ENCODE data around the gene FBXL17. TPM values are rescaled to one million over a fixed set of nuclear protein-coding genes. Genes with fewer than 3 reads are reported as not detected.

Gene FBXL17
- total RNA-seq, 1 experiment from 2014 or later = 18.2 TPM

DNA sequence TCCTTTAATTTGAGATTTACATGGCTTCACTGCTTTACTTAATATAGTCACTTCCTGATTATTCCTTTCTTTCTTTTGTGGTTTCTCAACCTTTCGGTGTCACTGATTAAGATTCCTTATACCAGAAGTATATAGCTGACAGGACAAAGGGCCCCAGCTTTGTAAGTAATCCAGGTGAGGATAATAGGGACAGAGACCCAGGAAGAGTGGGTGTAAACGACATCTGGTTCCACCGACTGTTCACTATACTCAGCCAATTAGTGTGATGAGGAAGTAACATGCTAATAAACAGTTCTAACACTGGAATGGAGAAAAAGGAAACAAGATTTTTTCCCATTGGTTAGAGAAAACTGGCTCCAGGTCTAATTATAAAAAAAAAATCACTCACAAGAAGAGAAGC is 424.8 kb downstream of the FBXL17 start:
- no peaks in the 10 kb centered on the region for H3K4me1 Mint-ChIP-seq (ENCODE audit: insufficient read depth, unreplicated experiment)
- ChIA-PET POLR2A (no interaction called here), CTCF (no interaction called here)
- BruUV-seq (replicated peaks) = no TSS peak
- H3K9me3 Mint-ChIP-seq (ENCODE audit: unreplicated experiment) = no peaks in the 10 kb centered on the region
- no peaks in the 10 kb centered on the region for H3K36me3 Mint-ChIP-seq (ENCODE audit: insufficient read depth, unreplicated experiment)
- no peak overlapping the region for H3K4me3 Mint-ChIP-seq (ENCODE audit: unreplicated experiment)
- no peaks in the 10 kb centered on the region for H3K27me3 Mint-ChIP-seq (ENCODE audit: insufficient read depth, unreplicated experiment)
- no peak for DNase-seq (ENCODE audit: unreplicated experiment)
- H3K27ac Mint-ChIP-seq (ENCODE audit: low read depth, unreplicated experiment) = no peak overlapping the region
- TF ChIP-seq, protein P1, sequence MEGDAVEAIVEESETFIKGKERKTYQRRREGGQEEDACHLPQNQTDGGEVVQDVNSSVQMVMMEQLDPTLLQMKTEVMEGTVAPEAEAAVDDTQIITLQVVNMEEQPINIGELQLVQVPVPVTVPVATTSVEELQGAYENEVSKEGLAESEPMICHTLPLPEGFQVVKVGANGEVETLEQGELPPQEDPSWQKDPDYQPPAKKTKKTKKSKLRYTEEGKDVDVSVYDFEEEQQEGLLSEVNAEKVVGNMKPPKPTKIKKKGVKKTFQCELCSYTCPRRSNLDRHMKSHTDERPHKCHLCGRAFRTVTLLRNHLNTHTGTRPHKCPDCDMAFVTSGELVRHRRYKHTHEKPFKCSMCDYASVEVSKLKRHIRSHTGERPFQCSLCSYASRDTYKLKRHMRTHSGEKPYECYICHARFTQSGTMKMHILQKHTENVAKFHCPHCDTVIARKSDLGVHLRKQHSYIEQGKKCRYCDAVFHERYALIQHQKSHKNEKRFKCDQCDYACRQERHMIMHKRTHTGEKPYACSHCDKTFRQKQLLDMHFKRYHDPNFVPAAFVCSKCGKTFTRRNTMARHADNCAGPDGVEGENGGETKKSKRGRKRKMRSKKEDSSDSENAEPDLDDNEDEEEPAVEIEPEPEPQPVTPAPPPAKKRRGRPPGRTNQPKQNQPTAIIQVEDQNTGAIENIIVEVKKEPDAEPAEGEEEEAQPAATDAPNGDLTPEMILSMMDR (IDR thresholded peaks at IDR 0.05; ENCODE audit: unreplicated experiment) = no peak
- intact Hi-C loops (cut with micrococcal nuclease) = no loop called here

DNA sequence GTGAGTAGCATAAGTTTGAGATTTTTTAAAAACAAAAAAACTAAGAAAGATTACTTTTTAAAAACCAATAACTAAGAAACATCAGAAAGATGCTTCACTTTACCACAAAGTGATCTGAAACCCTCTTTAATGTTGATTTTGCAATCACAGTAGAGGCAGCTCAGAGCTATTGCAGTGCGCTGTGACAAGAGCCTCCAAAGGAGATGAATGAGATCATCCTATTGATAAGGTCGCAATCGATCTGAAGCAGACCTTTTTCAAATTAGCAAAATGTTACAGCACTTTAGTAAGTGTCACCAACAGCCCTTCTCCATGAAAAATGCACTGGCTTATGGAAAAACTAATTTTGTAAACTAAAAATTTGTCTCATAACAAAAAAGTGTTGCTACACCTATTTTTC is 426.6 kb downstream of the FBXL17 start:
- ChIA-PET POLR2A (no interaction called here), CTCF (interaction anchor here (0.6 kb wide), 1 partner anchor 208 kb away, joined by 3 read pairs; no protein-coding TSS in a partner anchor)
- no peaks in the 10 kb centered on the region for H3K27me3 Mint-ChIP-seq (ENCODE audit: insufficient read depth, unreplicated experiment)
- no peaks in the 10 kb centered on the region for H3K36me3 Mint-ChIP-seq (ENCODE audit: insufficient read depth, unreplicated experiment)
- no peak for DNase-seq (ENCODE audit: unreplicated experiment)
- no peaks in the 10 kb centered on the region for H3K4me1 Mint-ChIP-seq (ENCODE audit: insufficient read depth, unreplicated experiment)
- H3K27ac Mint-ChIP-seq (ENCODE audit: low read depth, unreplicated experiment) = no peak overlapping the region
- intact Hi-C loops (cut with micrococcal nuclease) = no loop called here
- no peaks in the 10 kb centered on the region for H3K9me3 Mint-ChIP-seq (ENCODE audit: unreplicated experiment)
- no peak overlapping the region for H3K4me3 Mint-ChIP-seq (ENCODE audit: unreplicated experiment)
- TF ChIP-seq, protein P1 (IDR thresholded peaks at IDR 0.05; ENCODE audit: unreplicated experiment) = no peak
- no TSS peak for BruUV-seq (replicated peaks)

DNA sequence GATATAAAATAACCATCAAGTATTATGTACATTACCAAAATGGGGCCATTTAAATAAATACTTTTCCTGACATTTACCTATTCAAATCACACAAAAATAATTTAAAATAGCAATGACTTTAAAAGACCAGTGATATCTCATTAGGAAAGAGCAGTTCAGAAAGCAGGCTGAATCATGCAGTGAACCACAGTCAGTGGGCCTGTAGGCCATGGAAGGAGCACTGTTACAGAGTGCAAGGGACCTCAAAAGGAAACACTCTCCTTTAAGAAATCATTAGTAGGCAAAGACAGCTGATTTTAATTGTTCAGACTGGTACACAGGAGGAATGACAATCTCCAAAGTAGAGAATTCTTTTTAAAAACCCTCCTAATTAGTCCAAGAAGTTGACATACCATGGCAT is 427.6 kb downstream of the FBXL17 start:
- H3K4me1 Mint-ChIP-seq (ENCODE audit: insufficient read depth, unreplicated experiment) = no peaks in the 10 kb centered on the region
- TF ChIP-seq, protein P1 (IDR thresholded peaks at IDR 0.05; ENCODE audit: unreplicated experiment) = no peak
- POLR2A ChIA-PET = no interaction called here
- DNase-seq (ENCODE audit: unreplicated experiment) = no peak
- CTCF ChIA-PET = interaction anchor here (0.6 kb wide), 1 partner anchor 275 kb away, joined by 4 read pairs; no protein-coding TSS in a partner anchor
- no peaks in the 10 kb centered on the region for H3K36me3 Mint-ChIP-seq (ENCODE audit: insufficient read depth, unreplicated experiment)
- no peaks in the 10 kb centered on the region for H3K9me3 Mint-ChIP-seq (ENCODE audit: unreplicated experiment)
- H3K4me3 Mint-ChIP-seq (ENCODE audit: unreplicated experiment) = no peak overlapping the region
- no peaks in the 10 kb centered on the region for H3K27me3 Mint-ChIP-seq (ENCODE audit: insufficient read depth, unreplicated experiment)
- BruUV-seq (replicated peaks) = no TSS peak
- no peak overlapping the region for H3K27ac Mint-ChIP-seq (ENCODE audit: low read depth, unreplicated experiment)
- intact Hi-C loops (cut with micrococcal nuclease) = no loop called here

DNA sequence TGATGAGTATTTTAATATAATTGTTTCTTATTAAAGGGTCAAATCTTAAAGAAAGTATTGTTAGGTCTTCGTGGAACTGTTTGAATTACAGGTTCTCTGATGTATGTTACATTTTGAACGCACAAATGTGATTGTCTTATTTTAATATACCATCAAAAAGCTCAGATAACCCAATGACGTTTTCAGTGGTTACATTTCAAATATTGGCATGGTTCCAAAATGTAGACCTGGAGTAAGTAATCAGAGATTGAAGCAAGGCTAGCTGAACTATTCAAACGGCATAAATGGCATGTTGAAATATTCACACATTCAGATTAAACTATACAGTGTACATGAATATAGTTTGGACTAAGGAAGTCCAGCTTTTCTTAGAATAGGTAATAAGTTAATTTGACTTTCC is 429.4 kb downstream of the FBXL17 start:
- Mint-ChIP-seq H3K4me1 (ENCODE audit: insufficient read depth, unreplicated experiment) (no peaks in the 10 kb centered on the region), H3K9me3 (ENCODE audit: unreplicated experiment) (no peaks in the 10 kb centered on the region), H3K27ac (ENCODE audit: low read depth, unreplicated experiment) (no peak overlapping the region), H3K4me3 (ENCODE audit: unreplicated experiment) (no peak overlapping the region), H3K36me3 (ENCODE audit: insufficient read depth, unreplicated experiment) (no peaks in the 10 kb centered on the region), H3K27me3 (ENCODE audit: insufficient read depth, unreplicated experiment) (no peaks in the 10 kb centered on the region)
- DNase-seq (ENCODE audit: unreplicated experiment) = no peak
- intact Hi-C loops (cut with micrococcal nuclease) = no loop called here
- ChIA-PET POLR2A (no interaction called here), CTCF (no interaction called here)
- TF ChIP-seq, protein P1 (IDR thresholded peaks at IDR 0.05; ENCODE audit: unreplicated experiment) = no peak
- no TSS peak for BruUV-seq (replicated peaks)
